ENCODE data around the gene HSPA5. TPM values are rescaled to one million over a fixed set of nuclear protein-coding genes. Genes with fewer than 3 reads are reported as not detected.
"Not testable (repeated sequence)": the region's sequence is repeated elsewhere in the genome, so short reads cannot be mapped to it uniquely, and the experiment has no call there.

Gene HSPA5
- total RNA-seq, 2 experiments from 2014 or later: 161 to 163 TPM

DNA sequence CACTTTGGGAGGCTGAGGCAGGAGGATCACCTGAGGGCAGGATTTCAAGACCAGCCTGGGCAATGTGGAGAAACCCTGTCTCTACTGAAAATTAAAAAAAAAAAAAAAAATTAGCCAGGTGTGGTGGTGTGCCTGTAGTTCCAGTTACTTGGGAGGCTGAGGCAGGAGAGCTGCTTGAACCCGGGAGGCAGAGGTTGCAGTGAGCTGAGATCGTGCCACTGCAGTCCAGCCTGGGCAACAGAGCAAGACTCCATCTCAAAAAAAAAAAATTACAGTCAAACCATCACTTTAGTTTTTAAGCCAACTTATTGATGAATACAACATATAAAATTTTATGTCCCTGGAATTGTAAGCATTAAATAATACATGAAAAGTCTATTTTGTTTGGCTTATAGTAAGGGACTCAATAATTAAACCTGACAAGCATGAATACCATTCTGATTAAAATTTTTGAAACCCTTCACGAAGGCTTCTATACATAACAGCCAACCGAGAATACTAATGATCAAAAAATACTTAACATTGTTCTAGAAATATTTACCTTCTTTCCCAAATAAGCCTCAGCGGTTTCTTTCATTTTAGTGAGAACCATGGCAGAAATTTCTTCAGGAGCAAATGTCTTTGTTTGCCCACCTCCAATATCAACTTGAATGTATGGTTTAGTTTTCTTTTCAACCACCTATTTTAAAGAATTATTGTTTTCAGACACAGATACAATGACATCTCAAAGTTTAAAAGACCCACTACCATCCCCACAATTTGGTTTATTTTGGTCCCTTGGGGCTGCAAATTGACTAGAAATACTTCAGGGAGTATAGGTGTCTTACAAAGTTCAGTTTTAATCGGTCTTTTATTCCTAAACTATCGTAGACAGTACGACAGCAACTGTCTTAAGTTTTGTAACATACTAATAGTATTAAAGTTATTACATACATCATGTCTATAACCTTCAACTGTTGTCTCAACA lies 1.2 kb downstream of the HSPA5 start:
- TF ChIP-seq, protein P1, sequence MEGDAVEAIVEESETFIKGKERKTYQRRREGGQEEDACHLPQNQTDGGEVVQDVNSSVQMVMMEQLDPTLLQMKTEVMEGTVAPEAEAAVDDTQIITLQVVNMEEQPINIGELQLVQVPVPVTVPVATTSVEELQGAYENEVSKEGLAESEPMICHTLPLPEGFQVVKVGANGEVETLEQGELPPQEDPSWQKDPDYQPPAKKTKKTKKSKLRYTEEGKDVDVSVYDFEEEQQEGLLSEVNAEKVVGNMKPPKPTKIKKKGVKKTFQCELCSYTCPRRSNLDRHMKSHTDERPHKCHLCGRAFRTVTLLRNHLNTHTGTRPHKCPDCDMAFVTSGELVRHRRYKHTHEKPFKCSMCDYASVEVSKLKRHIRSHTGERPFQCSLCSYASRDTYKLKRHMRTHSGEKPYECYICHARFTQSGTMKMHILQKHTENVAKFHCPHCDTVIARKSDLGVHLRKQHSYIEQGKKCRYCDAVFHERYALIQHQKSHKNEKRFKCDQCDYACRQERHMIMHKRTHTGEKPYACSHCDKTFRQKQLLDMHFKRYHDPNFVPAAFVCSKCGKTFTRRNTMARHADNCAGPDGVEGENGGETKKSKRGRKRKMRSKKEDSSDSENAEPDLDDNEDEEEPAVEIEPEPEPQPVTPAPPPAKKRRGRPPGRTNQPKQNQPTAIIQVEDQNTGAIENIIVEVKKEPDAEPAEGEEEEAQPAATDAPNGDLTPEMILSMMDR (IDR thresholded peaks at IDR 0.05): no peak
- H3K9me3 Mint-ChIP-seq: no peaks in the 10 kb centered on the region
- no peaks in the 10 kb centered on the region for H3K27me3 Mint-ChIP-seq
- H3K4me1 Mint-ChIP-seq (ENCODE audit: low read depth): peaks cover 55% of the 10 kb centered on the region
- ChIA-PET POLR2A (interaction anchor here (1.0 to 10.5 kb wide), 10 partner anchors 10 to 370 kb away, joined by 3 to 151 read pairs (median 12); partner anchors contain the start of gene GAPVD1), CTCF (interaction anchor here (1.2 kb wide), 1 partner anchor 130 kb away, joined by 3 read pairs; no protein-coding TSS in a partner anchor)
- H3K36me3 Mint-ChIP-seq (ENCODE audit: low read depth): peaks cover 71% of the 10 kb centered on the region
- no peak for DNase-seq
- peak overlapping the region; percentile 100 for H3K27ac Mint-ChIP-seq
- intact Hi-C loops (cut with micrococcal nuclease): loop anchor here (10.0 kb wide), 1 partner anchor 135 kb away; no protein-coding TSS in a partner anchor
- no peak for ATAC-seq
- peak overlapping the region; percentile 100 for H3K4me3 Mint-ChIP-seq

DNA sequence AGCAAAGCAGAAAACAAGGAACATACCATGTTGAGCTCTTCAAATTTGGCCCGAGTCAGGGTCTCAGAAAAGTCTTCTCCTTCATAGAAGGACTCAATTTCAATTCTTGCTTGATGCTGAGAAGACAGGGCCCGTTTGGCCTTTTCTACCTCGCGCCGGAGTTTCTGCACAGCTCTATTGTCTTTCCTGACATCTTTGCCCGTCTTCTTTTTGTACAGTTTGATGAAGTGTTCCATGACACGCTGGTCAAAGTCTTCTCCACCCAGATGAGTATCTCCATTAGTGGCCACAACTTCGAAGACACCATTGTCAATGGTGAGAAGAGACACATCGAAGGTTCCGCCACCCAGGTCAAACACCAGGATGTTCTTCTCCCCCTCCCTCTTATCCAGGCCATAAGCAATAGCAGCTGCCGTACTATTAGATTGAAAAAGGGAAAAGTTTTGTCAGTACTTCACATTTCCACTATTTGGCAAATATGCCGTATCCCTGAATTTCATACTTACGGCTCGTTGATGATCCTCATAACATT lies 2.2 kb downstream of the HSPA5 start:
- TF ChIP-seq, protein P1 (IDR thresholded peaks at IDR 0.05): no peak
- ATAC-seq (no peak), DNase-seq (no peak)
- ChIA-PET POLR2A (interaction anchor here (0.5 to 10.5 kb wide), 7 partner anchors 11 to 368 kb away, joined by 3 to 151 read pairs (median 3); partner anchors contain the start of gene GAPVD1), CTCF (no interaction called here)
- peaks cover 53% of the 10 kb centered on the region for H3K4me1 Mint-ChIP-seq (ENCODE audit: low read depth)
- no peaks in the 10 kb centered on the region for H3K27me3 Mint-ChIP-seq
- H3K9me3 Mint-ChIP-seq: no peaks in the 10 kb centered on the region
- peaks cover 74% of the 10 kb centered on the region for H3K36me3 Mint-ChIP-seq (ENCODE audit: low read depth)
- intact Hi-C loops (cut with micrococcal nuclease): no loop called here
- peak overlapping the region; percentile 100 for H3K4me3 Mint-ChIP-seq
- peak overlapping the region; percentile 41 for H3K27ac Mint-ChIP-seq

DNA sequence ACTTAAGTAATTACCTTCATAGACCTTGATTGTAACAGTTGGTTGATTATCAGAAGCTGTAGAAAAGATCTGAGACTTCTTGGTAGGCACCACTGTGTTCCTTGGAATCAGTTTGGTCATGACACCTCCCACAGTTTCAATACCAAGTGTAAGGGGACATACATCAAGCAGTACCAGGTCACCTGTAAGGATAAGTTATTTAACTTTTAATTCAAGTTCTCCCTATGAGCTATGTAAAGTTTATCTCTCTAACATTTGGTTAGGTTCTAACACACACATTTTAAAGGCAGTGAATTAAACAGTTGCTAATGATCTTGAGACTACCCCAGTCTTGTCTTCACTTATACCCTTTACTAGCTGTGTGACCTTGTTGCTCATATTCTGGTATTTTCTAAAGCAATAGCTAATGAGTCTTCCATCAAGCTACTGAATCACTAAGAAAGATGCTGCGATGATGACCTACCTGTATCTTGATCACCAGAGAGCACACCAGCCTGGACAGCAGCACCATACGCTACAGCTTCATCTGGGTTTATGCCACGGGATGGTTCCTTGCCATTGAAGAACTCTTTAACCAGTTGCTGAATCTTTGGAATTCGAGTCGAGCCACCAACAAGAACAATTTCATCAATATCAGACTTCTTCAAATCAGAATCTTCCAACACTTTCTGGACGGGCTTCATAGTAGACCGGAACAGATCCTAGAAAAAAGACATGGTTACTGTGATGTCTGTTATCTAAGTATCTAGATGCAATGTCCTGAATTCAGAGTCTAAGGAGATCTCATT lies 2.8 kb downstream of the HSPA5 start:
- intact Hi-C loops (cut with micrococcal nuclease): no loop called here
- ChIA-PET POLR2A (interaction anchor here (0.8 to 10.5 kb wide), 7 partner anchors 10 to 367 kb away, joined by 3 to 151 read pairs (median 3); partner anchors contain the start of gene GAPVD1), CTCF (no interaction called here)
- TF ChIP-seq, protein P1 (IDR thresholded peaks at IDR 0.05): no peak
- Mint-ChIP-seq H3K4me1 (ENCODE audit: low read depth) (peaks cover 48% of the 10 kb centered on the region), H3K9me3 (no peaks in the 10 kb centered on the region), H3K27me3 (no peaks in the 10 kb centered on the region), H3K4me3 (peak overlapping the region; percentile 100), H3K27ac (peak overlapping the region; percentile 41), H3K36me3 (ENCODE audit: low read depth) (peaks cover 80% of the 10 kb centered on the region)
- DNase-seq: no peak
- ATAC-seq: no peak

DNA sequence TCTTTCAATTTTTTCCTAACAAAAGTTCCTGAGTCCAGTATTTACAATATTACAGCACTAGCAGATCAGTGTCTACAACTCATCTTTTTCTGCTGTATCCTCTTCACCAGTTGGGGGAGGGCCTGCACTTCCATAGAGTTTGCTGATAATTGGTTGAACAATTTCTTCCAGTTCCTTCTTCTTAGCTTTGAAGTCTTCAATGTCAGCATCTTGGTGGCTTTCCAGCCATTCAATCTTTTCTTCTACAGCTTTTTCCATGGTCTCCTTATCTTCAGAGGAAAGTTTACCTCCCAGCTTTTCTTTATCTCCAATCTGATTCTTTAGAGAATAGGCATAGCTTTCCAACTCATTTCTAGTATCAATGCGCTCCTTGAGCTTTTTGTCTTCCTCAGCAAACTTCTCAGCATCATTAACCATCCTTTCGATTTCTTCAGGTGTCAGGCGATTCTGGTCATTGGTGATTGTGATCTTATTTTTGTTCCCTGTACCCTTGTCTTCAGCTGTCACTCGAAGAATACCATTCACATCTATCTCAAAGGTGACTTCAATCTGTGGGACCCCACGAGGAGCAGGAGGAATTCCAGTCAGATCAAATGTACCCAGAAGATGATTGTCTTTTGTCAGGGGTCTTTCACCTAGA lies 4.5 kb downstream of the HSPA5 start:
- peak; percentile 23 for DNase-seq
- Mint-ChIP-seq H3K27ac (peak overlapping the region; percentile 78), H3K36me3 (ENCODE audit: low read depth) (peaks cover 79% of the 10 kb centered on the region), H3K4me1 (ENCODE audit: low read depth) (peaks cover 39% of the 10 kb centered on the region), H3K4me3 (peak overlapping the region; percentile 100)
- ChIA-PET POLR2A (interaction anchor here (0.6 to 10.5 kb wide), 12 partner anchors 7 to 375 kb away, joined by 3 to 151 read pairs (median 4); partner anchors contain the start of genes ARPC5L, GAPVD1 and RPL35), CTCF (interaction anchor here (0.7 to 0.8 kb wide), 2 partner anchors 16 to 99 kb away, joined by 3 to 4 read pairs; no protein-coding TSS in a partner anchor)
- H3K9me3 Mint-ChIP-seq; H3K27me3 Mint-ChIP-seq; intact Hi-C loops (cut with micrococcal nuclease); ATAC-seq: not testable (repeated sequence)
